Stimulated activated naive CD8-positive, alpha-beta T cell treated with anti-CD3 and anti-CD28 coated beads, Interleukin-15, Interleukin-2, amounts not matched to agents 100 ng/mL and 50 ng/mL, for 24 hours (primary cell): ENCODE measurements around the gene PPFIBP2.

ENCODE experiments used
- H3K27ac Mint-ChIP-seq: one replicate; pipeline ENCODE4 v1.8.0; 2021; ENCODE audit warnings: mild to moderate bottlenecking, mixed read lengths
- H3K27me3 Mint-ChIP-seq: one replicate; pipeline ENCODE4 v1.8.0; 2021; ENCODE audit warnings: mixed read lengths
- H3K36me3 Mint-ChIP-seq: one replicate; pipeline ENCODE4 v1.8.0; 2021; ENCODE audit warnings: low read depth, mixed read lengths
- H3K4me1 Mint-ChIP-seq: one replicate; pipeline ENCODE4 v1.8.0; 2021; ENCODE audit warnings: low read depth, mixed read lengths
- H3K4me3 Mint-ChIP-seq: one replicate; pipeline ENCODE4 v1.8.0; 2021; ENCODE audit warnings: mild to moderate bottlenecking, mixed read lengths
- H3K9me3 Mint-ChIP-seq: one replicate; pipeline ENCODE4 v1.8.0; 2021; ENCODE audit warnings: mixed read lengths

PPFIBP2 gene

DNA sequence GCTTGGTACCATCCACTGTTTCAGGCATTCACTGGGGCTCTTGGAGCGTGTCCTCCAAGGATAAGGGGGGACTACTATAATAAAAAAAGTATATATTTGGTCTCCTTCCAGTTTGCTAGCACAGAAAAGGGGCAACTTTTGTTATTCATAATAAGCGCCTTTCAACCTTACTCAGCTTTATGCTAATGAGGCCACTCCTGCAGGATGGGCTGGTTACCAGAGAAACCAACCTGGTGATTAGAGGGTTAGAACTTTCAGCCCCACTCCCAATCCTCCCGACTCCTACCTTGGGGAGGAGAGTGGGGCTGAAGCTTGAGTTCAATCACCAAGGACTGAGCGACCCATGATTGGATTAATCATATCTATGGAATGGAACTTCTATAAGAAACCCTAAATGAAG is 31.8 kb downstream of the PPFIBP2 start:
- no peak overlapping the region for H3K4me3 Mint-ChIP-seq
- no peak overlapping the region for H3K27ac Mint-ChIP-seq
- H3K9me3 Mint-ChIP-seq: no peaks in the 10 kb centered on the region
- H3K36me3 Mint-ChIP-seq: peaks cover 9% of the 10 kb centered on the region
- H3K27me3 Mint-ChIP-seq: no peaks in the 10 kb centered on the region
- H3K4me1 Mint-ChIP-seq: no peaks in the 10 kb centered on the region

GRCh38 chr11:7546324-7546791 is 32.6 kb downstream of the PPFIBP2 start:
- peaks cover 9% of the 10 kb centered on the region for H3K36me3 Mint-ChIP-seq

DNA sequence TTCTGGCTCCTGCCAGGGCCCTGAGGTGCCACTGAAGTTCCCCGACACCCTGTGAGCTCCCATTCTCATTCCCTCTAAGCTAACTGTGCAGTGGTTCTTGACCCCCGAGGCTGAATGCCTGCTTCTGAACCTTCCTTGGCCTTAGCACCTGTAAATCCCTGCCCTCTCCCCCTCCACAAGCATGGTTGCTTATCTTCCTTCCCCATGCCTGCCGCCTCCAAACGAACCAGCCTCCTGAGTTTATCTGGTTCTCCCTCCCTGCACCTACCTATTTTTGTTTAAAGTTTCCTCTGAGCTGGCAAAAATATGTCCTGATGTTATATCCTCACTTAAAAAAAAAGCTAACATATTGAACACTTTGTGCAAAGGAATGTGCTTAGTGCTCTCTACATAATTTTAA is 33.9 kb downstream of the PPFIBP2 start:
- Mint-ChIP-seq H3K27ac (no peak overlapping the region), H3K9me3 (no peaks in the 10 kb centered on the region), H3K4me1 (no peaks in the 10 kb centered on the region), H3K27me3 (no peaks in the 10 kb centered on the region), H3K36me3 (peaks cover 9% of the 10 kb centered on the region), H3K4me3 (no peak overlapping the region)

More at GRCh38 chr11:7546324-7546791, 32.6 kb downstream of the PPFIBP2 start:
- Mint-ChIP-seq H3K9me3 (no peaks in the 10 kb centered on the region), H3K27ac (no peak overlapping the region), H3K4me3 (no peak overlapping the region), H3K4me1 (no peaks in the 10 kb centered on the region), H3K27me3 (no peaks in the 10 kb centered on the region)

- Mint-ChIP-seq H3K36me3 (peaks cover 10% of the 10 kb centered on the region), H3K27ac (no peak overlapping the region), H3K9me3 (no peaks in the 10 kb centered on the region), H3K4me1 (no peaks in the 10 kb centered on the region), H3K4me3 (no peak overlapping the region), H3K27me3 (no peaks in the 10 kb centered on the region)
Observed at GRCh38 chr11:7548659-7549274, 35.0 kb downstream of the PPFIBP2 start.

GRCh38 chr11:7549681-7550080 is 35.9 kb downstream of the PPFIBP2 start:
- no peaks in the 10 kb centered on the region for H3K9me3 Mint-ChIP-seq
- no peaks in the 10 kb centered on the region for H3K27me3 Mint-ChIP-seq
- H3K27ac Mint-ChIP-seq: no peak overlapping the region
- no peaks in the 10 kb centered on the region for H3K4me1 Mint-ChIP-seq
- no peak overlapping the region for H3K4me3 Mint-ChIP-seq
- H3K36me3 Mint-ChIP-seq: peaks cover 13% of the 10 kb centered on the region

DNA sequence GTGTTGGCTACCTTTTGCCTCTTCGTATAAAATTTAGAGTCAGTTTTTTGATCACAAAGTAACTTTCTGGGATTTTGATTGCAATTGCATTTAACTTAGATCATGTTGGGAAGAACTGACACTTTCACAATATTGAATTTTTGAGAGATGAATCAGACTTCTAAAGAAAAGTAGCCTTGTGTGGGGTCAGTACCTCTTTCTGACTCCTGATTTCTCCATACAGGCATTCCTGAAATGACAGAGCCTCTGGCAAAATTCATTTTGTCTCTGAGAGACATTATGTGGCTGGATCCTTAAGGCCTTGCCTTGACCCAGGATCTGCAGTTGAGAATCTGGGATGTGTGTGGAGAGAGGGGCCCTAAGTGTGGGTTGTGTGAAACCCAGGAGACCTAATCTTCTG is 37.8 kb downstream of the PPFIBP2 start:
- no peaks in the 10 kb centered on the region for H3K4me1 Mint-ChIP-seq
- peaks cover 12% of the 10 kb centered on the region for H3K36me3 Mint-ChIP-seq
- H3K27ac Mint-ChIP-seq: no peak overlapping the region
- no peaks in the 10 kb centered on the region for H3K9me3 Mint-ChIP-seq
- H3K4me3 Mint-ChIP-seq: no peak overlapping the region
- no peaks in the 10 kb centered on the region for H3K27me3 Mint-ChIP-seq

- Mint-ChIP-seq H3K4me1 (no peaks in the 10 kb centered on the region), H3K4me3 (no peak overlapping the region), H3K36me3 (peaks cover 9% of the 10 kb centered on the region), H3K9me3 (no peaks in the 10 kb centered on the region), H3K27ac (no peak overlapping the region), H3K27me3 (no peaks in the 10 kb centered on the region)
Observed at GRCh38 chr11:7552666-7553065, 38.9 kb downstream of the PPFIBP2 start.

DNA sequence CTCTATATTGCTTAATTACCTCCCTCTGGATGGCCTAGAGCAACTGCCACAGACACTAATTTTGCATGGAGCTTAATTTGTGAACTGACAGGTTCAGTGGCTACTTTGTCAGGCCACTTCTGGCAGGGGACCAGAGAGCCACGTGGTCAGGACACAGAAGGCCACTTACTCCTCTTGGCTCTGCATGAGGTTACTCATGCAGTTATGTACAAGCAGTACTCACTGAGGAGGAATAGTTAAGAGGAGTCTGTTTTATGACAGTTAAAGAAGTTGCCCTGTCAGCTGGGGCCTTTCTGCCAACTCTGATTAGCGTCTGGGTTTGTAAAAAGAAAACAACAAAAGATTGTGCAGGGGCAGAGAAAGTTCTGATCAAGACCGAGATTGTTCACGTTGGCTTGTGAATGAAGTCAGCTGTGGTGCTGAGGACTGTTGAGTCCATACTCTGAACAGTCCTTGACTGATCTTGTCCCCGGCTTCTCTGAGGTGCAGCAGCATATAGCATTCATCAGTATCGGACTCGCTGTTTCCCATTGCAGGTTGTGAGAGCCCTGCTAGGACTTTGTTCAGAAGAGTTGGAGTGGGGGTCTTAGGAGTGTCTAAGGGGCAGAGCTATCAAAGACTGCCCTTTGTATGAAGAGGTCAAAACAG is 41.4 kb downstream of the PPFIBP2 start:
- Mint-ChIP-seq H3K4me3 (no peak overlapping the region), H3K4me1 (no peaks in the 10 kb centered on the region), H3K27ac (no peak overlapping the region), H3K27me3 (no peaks in the 10 kb centered on the region), H3K36me3 (peaks cover 6% of the 10 kb centered on the region), H3K9me3 (no peaks in the 10 kb centered on the region)

DNA sequence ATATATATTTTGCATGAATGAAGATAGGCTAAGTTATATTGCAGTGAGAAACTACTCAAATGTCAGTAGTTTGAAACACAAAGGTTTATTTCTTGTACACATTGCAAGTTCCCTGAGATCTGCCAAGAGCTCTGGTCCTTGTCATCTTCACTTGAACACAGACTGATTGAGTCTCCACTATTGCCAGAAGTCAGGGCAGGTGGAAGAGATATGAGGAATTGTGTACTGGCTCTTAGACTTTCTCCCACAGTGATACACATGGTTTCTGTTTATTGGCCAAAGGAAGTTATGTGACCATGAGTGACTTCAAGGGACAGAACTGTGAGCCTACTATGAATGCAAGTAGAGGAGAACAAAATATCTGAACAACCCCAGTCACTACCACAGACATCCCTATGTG is 44.2 kb downstream of the PPFIBP2 start:
- Mint-ChIP-seq H3K4me1 (no peaks in the 10 kb centered on the region), H3K4me3 (no peak overlapping the region), H3K27ac (no peak overlapping the region), H3K36me3 (peaks cover 4% of the 10 kb centered on the region), H3K9me3 (no peaks in the 10 kb centered on the region), H3K27me3 (no peaks in the 10 kb centered on the region)

DNA sequence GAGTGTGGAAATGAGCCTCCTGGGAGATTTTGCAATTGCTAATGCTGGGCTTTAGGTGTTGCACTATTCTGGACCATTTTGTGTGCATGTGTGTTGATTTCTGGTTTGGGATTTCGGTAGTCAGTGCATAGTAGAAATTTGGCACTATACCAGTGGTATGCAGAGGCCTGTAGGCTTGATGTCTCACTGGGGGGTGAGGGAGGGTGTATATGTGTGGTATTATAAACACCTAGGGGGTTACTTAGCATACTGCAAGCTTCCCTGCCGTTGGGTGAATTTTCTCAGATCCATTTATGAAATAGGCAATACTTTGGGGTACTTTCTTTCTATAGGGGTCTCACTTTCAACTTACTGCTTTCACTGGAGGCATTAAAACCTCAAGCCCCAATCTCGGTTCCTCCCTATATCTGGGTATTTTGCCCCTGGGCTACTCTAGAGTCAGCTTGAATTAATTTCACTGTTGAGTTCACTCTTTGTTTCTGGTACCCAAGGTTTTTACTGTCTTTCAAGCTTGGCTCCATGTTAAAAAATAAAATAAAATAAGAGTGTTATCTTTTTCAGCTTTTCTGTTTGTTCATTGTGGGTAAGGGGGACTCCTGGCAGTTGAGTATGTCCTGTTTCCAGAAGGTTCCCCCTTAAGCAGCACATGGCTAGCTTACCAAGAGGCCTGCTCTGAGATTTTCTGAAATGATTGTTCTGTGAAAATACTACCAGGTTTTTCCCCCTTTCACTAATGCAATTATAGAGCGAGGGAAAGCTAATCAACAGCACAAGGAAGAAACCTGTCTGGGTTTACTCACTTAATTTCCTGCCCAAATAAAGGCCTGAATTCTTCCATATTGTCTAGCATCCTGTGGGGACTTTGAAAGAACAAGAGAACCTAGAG is 45.8 kb downstream of the PPFIBP2 start:
- Mint-ChIP-seq H3K9me3 (no peaks in the 10 kb centered on the region), H3K4me3 (no peak overlapping the region), H3K4me1 (no peaks in the 10 kb centered on the region), H3K36me3 (peaks cover 3% of the 10 kb centered on the region), H3K27me3 (no peaks in the 10 kb centered on the region), H3K27ac (no peak overlapping the region)

GRCh38 chr11:7561562-7561961 is 47.8 kb downstream of the PPFIBP2 start:
- H3K36me3 Mint-ChIP-seq: peaks cover 19% of the 10 kb centered on the region
- no peaks in the 10 kb centered on the region for H3K27me3 Mint-ChIP-seq

GRCh38 chr11:7563281-7563680 is 49.5 kb downstream of the PPFIBP2 start:
- peaks cover 35% of the 10 kb centered on the region for H3K36me3 Mint-ChIP-seq
- no peaks in the 10 kb centered on the region for H3K4me1 Mint-ChIP-seq
- H3K27me3 Mint-ChIP-seq: peaks cover 4% of the 10 kb centered on the region
- H3K4me3 Mint-ChIP-seq: no peak overlapping the region
- H3K27ac Mint-ChIP-seq: no peak overlapping the region
- H3K9me3 Mint-ChIP-seq: peaks cover 5% of the 10 kb centered on the region

More at GRCh38 chr11:7561562-7561961, 47.8 kb downstream of the PPFIBP2 start:
- no peaks in the 10 kb centered on the region for H3K4me1 Mint-ChIP-seq
- no peak overlapping the region for H3K4me3 Mint-ChIP-seq
- H3K9me3 Mint-ChIP-seq: no peaks in the 10 kb centered on the region
- no peak overlapping the region for H3K27ac Mint-ChIP-seq

GRCh38 chr11:7564803-7565202 is 51.0 kb downstream of the PPFIBP2 start:
- H3K4me1 Mint-ChIP-seq: no peaks in the 10 kb centered on the region
- peaks cover 40% of the 10 kb centered on the region for H3K36me3 Mint-ChIP-seq
- peaks cover 4% of the 10 kb centered on the region for H3K27me3 Mint-ChIP-seq
- no peak overlapping the region for H3K27ac Mint-ChIP-seq
- no peak overlapping the region for H3K4me3 Mint-ChIP-seq
- H3K9me3 Mint-ChIP-seq: peaks cover 6% of the 10 kb centered on the region

GRCh38 chr11:7567311-7567710 is 53.5 kb downstream of the PPFIBP2 start:
- peaks cover 5% of the 10 kb centered on the region for H3K27me3 Mint-ChIP-seq
- peaks cover 6% of the 10 kb centered on the region for H3K9me3 Mint-ChIP-seq
- no peaks in the 10 kb centered on the region for H3K4me1 Mint-ChIP-seq
- H3K27ac Mint-ChIP-seq: no peak overlapping the region
- H3K4me3 Mint-ChIP-seq: no peak overlapping the region
- H3K36me3 Mint-ChIP-seq: peaks cover 40% of the 10 kb centered on the region

DNA sequence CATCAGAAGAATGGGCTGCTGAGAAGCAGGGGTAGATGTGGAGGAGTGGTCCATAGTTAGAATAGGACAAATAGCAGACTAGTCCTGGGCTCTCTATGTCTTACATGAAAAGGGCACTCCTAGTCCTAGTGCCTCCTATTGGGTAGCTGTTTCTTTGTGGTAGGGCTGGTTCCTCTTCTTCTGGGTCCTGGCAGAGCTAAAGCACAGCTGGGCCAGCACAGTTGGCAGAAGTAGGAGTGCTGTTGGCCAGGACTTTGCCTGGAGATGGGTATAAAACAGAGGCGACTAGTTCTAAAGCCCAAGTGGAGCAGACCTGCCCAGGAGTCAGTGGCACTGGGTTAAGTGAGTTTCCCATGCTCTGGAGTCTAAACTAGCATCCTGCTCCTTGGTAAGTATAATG is 55.2 kb downstream of the PPFIBP2 start:
- Mint-ChIP-seq H3K36me3 (peaks cover 40% of the 10 kb centered on the region), H3K4me3 (no peak overlapping the region), H3K27me3 (peaks cover 7% of the 10 kb centered on the region), H3K27ac (no peak overlapping the region), H3K9me3 (peaks cover 6% of the 10 kb centered on the region), H3K4me1 (no peaks in the 10 kb centered on the region)
